SU-DHL-6 (cell line): ENCODE data around the gene MXD1.

Source experiments
- H2AFZ ChIP-seq: fragments of 200-600 bp; sonication (generic); 2 replicates; pipeline ENCODE4 v1.6.1; 2014; ENCODE audit warnings: low read depth, mild to moderate bottlenecking, moderate library complexity, mixed read lengths, antibody characterized with exemption, low read length; ENCODE audit not compliant: severe bottlenecking
- H3F3A ChIP-seq: fragments of 200-600 bp; shearing (Covaris generic); 2 replicates; pipeline ENCODE4 v1.6.0; 2016; ENCODE audit warnings: antibody characterized with exemption, mild to moderate bottlenecking; ENCODE audit not compliant: insufficient read depth
- H3K27ac ChIP-seq: fragments of 200-600 bp; sonication (generic); 2 replicates; pipeline ENCODE4 v1.5.1; 2016; ENCODE audit warnings: low read depth, mild to moderate bottlenecking, low read length, moderate library complexity, mixed read lengths
- H3K27me3 ChIP-seq: fragments of 200-600 bp; sonication (generic), shearing (Covaris generic); 2 replicates; pipeline ENCODE4 v1.6.0; 2014; ENCODE audit warnings: mild to moderate bottlenecking, low read length
- H3K36me3 ChIP-seq: fragments of 200-600 bp; sonication (generic); 2 replicates; pipeline ENCODE4 v1.6.1; 2014; ENCODE audit warnings: mild to moderate bottlenecking, low read length, mixed read lengths
- H3K4me2 ChIP-seq: fragments of 300-600, 200-600 bp; shearing (Covaris generic), sonication (generic); 2 replicates; pipeline ENCODE4 v1.6.0; 2014; ENCODE audit warnings: low read length, low read depth, mild to moderate bottlenecking; ENCODE audit not compliant: poor library complexity, severe bottlenecking
- H3K4me3 ChIP-seq: fragments of 200-600 bp; sonication (generic); 2 replicates; pipeline ENCODE4 v1.5.1; 2014; ENCODE audit warnings: antibody characterized with exemption, low read length, mild to moderate bottlenecking, mixed read lengths; ENCODE audit not compliant: insufficient read depth, poor library complexity, severe bottlenecking
- H3K79me2 ChIP-seq: fragments of 200-600 bp; sonication (generic); 2 replicates; pipeline ENCODE4 v1.6.1; 2014; ENCODE audit warnings: mild to moderate bottlenecking, low read length, moderate library complexity; ENCODE audit not compliant: insufficient read depth
- H3K9ac ChIP-seq: fragments of 200-600 bp; sonication (generic); 2 replicates; pipeline ENCODE4 v1.7.0; 2014; ENCODE audit warnings: mild to moderate bottlenecking, low read length
- H3K9me2 ChIP-seq: fragments of 200-600 bp; sonication (generic); replicated peaks from 2 replicates; pipeline ENCODE4 v1.6.1; 2014; ENCODE audit warnings: low read length; ENCODE audit not compliant: insufficient read depth
- H3K9me3 ChIP-seq: fragments of 200-600 bp; sonication (generic); 2 replicates; pipeline ENCODE4 v1.6.1; 2014; ENCODE audit warnings: low read length, mixed read lengths; ENCODE audit not compliant: insufficient read depth
- H4K20me1 ChIP-seq: fragments of 200-600 bp; sonication (generic); 2 replicates; pipeline ENCODE4 v1.6.1; 2014; ENCODE audit warnings: low read depth, mild to moderate bottlenecking, antibody characterized with exemption, low read length, moderate library complexity, mixed read lengths
- EZH2phosphoT487 ChIP-seq: fragments of 200-600 bp; sonication (generic), shearing (Covaris generic); conservative IDR thresholded peaks from 2 replicates; pipeline ENCODE4 v1.6.1; 2018; ENCODE audit warnings: mild to moderate bottlenecking, antibody characterized with exemption, low read length, moderate library complexity, mixed read lengths
- TF ChIP-seq, protein P1 (sequence below): fragments of 200-600 bp; sonication (generic); IDR thresholded peaks from one replicate; pipeline ENCODE4 v1.5.1; 2017; ENCODE audit warnings: antibody characterized with exemption, mild to moderate bottlenecking, low read length, moderate library complexity; ENCODE audit not compliant: insufficient read depth, poor library complexity, severe bottlenecking

Gene MXD1

GRCh38 chr2:69966496-69966895 lies 51.6 kb downstream of the MXD1 start:
- H3K9ac ChIP-seq = no peak overlapping the region
- no peak overlapping the region for H2AFZ ChIP-seq
- H3K9me3 ChIP-seq = no peaks in the 10 kb centered on the region
- H3K4me2 ChIP-seq = no peak overlapping the region
- no peaks in the 10 kb centered on the region for H3F3A ChIP-seq
- TF ChIP-seq, protein P1, sequence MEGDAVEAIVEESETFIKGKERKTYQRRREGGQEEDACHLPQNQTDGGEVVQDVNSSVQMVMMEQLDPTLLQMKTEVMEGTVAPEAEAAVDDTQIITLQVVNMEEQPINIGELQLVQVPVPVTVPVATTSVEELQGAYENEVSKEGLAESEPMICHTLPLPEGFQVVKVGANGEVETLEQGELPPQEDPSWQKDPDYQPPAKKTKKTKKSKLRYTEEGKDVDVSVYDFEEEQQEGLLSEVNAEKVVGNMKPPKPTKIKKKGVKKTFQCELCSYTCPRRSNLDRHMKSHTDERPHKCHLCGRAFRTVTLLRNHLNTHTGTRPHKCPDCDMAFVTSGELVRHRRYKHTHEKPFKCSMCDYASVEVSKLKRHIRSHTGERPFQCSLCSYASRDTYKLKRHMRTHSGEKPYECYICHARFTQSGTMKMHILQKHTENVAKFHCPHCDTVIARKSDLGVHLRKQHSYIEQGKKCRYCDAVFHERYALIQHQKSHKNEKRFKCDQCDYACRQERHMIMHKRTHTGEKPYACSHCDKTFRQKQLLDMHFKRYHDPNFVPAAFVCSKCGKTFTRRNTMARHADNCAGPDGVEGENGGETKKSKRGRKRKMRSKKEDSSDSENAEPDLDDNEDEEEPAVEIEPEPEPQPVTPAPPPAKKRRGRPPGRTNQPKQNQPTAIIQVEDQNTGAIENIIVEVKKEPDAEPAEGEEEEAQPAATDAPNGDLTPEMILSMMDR = no peak
- no peak for TF ChIP-seq EZH2phosphoT487
- H3K4me3 ChIP-seq = no peak overlapping the region
- H3K9me2 ChIP-seq = no peaks in the 10 kb centered on the region
- no peaks in the 10 kb centered on the region for H3K36me3 ChIP-seq
- H3K27ac ChIP-seq = no peak overlapping the region
- H3K27me3 ChIP-seq = no peaks in the 10 kb centered on the region
- H3K79me2 ChIP-seq = no peaks in the 10 kb centered on the region
- H4K20me1 ChIP-seq = no peaks in the 10 kb centered on the region

GRCh38 chr2:69968609-69969008 lies 53.7 kb downstream of the MXD1 start:
- no peak overlapping the region for H3K4me2 ChIP-seq
- no peak overlapping the region for H3K9ac ChIP-seq
- no peaks in the 10 kb centered on the region for H3K9me3 ChIP-seq
- no peaks in the 10 kb centered on the region for H4K20me1 ChIP-seq
- H3K27me3 ChIP-seq = no peaks in the 10 kb centered on the region
- H3K36me3 ChIP-seq = no peaks in the 10 kb centered on the region
- TF ChIP-seq EZH2phosphoT487 = no peak
- TF ChIP-seq, protein P1 = no peak
- no peak overlapping the region for H3K4me3 ChIP-seq
- H3F3A ChIP-seq = no peaks in the 10 kb centered on the region
- H3K9me2 ChIP-seq = no peaks in the 10 kb centered on the region
- H3K79me2 ChIP-seq = no peaks in the 10 kb centered on the region
- no peak overlapping the region for H3K27ac ChIP-seq
- no peak overlapping the region for H2AFZ ChIP-seq

DNA sequence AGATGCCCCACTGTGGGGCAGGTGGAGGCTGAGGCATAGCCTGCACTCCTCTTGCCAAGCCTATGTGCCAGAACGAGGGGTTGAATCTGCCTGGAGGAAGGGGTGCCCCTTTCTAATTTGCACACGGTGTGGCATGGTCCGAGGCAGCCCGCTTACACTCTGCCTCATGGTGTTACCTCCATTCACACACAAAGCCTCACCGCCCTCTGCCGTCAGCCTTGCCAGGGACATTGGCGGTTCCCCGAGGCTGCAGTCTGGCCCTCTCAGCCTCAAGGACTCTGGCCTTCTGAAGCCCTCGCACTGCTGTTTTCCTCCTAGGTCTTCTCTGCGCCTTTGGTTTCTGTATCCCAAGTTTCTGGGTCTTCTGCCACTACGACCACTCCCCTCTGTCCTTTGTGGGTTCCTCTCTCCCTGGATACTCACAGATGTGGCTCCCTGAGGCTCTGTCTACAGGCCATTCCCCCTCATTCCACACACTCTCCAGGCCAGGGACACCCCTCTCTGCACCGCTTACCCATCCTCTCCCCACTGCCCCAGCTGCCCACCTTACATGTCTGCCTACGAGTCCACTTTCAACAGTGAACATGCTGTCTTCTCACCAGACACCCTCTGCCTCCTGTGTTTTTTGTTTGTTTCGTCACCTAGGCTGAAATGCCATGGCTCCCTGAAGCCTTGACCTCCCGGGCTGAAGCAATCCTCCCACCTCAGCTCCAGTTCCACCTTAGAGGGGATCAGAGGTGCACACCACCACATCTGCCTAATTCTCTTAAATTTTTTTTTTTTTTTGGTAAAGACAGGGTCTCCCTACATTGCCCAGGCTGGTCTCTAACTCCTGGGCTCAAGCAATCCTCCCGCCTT lies 54.4 kb downstream of the MXD1 start:
- no peaks in the 10 kb centered on the region for H3K27me3 ChIP-seq
- no peak overlapping the region for H3K4me3 ChIP-seq
- H3K9ac ChIP-seq = no peak overlapping the region
- no peak overlapping the region for H2AFZ ChIP-seq
- no peaks in the 10 kb centered on the region for H4K20me1 ChIP-seq
- H3F3A ChIP-seq = no peaks in the 10 kb centered on the region
- no peaks in the 10 kb centered on the region for H3K79me2 ChIP-seq
- H3K36me3 ChIP-seq = no peaks in the 10 kb centered on the region
- no peak overlapping the region for H3K4me2 ChIP-seq
- H3K27ac ChIP-seq = no peak overlapping the region
- TF ChIP-seq, protein P1 = no peak
- TF ChIP-seq EZH2phosphoT487 = no peak
- H3K9me3 ChIP-seq = no peaks in the 10 kb centered on the region
- H3K9me2 ChIP-seq = no peaks in the 10 kb centered on the region
